HL-60/S4 treated with phorbol 12-myristate 13-acetate at 8.2 ng/mL for 4 days and 3 days (cell line): ENCODE data around the gene MFSD6L.

ENCODE experiments used
- in situ Hi-C: fragments of 300-500 bp; cut with MboI; formaldehyde crosslinking; loops from 2 replicates; pipeline ENCODE4 v1.15.0; 2022; ENCODE audit warnings: low sequenced_read_pairs

Gene MFSD6L

DNA sequence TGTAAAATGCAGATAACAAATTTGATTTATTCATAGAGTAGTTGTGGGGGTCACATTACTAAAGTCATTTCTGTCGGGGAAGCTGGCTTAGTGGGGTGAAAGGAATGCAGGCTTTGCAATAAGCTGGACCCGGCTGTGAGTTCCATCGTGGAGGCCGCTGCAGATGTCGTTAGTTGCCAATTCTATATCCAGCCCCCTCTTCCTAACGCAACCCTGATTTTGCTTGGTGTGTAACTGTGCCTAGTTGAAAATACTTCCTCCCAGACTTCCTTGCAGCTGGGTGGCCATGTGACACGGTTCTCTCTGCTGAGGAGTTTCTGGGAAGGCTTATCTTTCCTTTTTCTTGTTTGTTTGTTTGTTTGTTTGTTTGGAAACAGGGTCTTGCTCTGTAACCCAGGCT, 4.5 kb downstream of the MFSD6L start:
- in situ Hi-C loops: no loop called here

DNA sequence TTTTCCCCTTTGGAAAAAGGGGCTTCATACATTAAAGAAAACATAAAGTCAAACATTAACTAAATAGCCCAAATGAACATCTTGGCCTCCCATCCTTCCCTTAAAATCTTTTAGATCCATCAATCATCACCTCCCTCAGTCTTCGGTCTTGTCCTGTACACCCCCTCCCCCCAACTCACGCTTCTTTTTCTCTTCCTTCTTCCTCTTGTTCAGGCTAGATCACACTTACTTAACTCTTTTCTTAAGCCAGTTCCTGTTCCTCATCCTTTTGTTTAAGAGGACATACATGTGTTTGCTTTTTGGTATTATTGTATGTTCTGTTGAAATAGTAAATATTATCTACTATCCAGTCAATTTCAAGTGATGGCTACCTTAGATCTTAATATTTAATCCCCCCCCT, 5.5 kb downstream of the MFSD6L start:
- in situ Hi-C loops: no loop called here

DNA sequence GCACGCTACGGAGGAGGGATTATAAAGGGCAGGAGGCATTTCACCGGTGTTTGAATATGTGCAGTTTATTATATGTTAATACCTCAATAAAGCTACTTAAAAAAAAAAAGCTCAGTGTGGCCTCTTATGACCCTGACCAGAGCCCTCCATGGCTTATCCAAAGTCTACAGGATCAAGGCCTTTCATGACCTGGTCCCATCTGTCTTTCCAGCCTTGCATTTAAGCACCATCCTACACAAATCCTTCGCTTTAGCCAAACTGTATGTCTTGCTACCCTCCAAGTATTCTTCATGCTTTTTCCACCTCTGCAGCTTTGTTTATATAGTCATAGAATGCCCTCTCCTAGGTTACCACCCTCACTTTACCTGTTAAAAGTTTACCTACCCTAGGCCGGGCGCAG, 6.5 kb downstream of the MFSD6L start:
- in situ Hi-C loops: no loop called here

DNA sequence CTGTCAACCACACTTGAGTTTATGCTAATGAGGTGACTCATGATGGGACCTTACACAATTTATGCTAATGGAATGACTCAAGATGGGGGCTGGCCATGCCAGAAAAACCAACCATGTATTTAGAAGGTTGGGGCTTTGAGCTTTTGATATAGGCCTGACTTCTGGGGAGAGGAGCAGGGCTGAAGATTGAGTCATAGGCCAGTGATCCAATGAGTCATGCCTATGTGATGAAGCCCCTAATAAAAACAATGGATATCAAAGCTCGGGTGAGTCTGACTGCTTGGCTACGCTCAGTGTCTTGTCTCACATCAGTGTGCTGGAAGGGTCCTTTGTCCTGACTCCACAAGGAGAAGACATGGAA, 7.3 kb downstream of the MFSD6L start:
- in situ Hi-C loops: no loop called here

DNA sequence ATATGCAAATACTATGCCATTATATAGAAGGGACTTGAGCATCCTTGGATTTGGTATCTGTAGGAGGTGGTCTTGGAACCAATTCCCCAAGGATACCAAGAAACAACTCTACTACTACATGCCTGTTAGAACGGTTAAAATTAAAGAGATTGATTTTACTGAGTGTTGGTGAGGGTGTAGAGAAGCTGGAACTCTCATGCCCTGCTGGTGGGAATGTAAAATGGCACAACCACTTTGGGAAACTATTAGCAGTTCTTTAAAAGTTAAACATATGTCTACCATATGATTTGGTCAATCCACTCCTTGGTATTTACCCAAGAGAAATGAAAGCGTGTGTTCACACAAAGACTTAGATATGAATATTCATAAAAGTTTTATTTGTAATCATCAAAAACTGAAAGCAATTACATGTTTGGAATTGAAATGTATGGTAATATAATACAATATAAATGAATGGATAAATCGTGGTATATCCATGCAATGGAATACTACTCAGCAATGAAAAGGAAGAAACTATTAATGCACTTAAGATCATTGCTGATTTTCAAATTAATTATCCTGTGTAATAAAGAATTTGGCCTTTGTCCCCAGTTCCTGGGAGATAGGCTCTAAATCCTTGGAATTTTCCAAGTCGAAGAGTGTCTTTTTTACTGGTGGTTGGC, 7.8 kb downstream of the MFSD6L start:
- in situ Hi-C loops: no loop called here

DNA sequence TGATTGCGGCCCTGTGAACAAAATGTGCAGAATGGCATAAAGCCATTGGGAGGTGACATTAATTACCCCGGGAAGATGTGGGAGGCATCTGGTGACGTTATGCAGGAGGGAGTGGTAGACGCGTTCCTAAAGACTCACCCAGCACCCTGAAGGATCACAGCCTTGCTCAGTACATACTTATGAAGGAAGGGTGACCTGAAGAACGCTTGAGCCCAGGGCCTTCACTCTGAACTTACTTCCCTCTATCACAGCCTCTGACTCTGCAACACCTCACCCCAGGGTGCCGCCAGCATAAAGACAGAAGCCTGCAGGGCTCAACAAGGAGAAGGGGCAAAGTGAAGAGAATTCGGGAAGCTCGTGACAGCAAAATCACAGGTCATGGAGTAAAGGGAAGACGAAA, 9.4 kb downstream of the MFSD6L start:
- in situ Hi-C loops: no loop called here

DNA sequence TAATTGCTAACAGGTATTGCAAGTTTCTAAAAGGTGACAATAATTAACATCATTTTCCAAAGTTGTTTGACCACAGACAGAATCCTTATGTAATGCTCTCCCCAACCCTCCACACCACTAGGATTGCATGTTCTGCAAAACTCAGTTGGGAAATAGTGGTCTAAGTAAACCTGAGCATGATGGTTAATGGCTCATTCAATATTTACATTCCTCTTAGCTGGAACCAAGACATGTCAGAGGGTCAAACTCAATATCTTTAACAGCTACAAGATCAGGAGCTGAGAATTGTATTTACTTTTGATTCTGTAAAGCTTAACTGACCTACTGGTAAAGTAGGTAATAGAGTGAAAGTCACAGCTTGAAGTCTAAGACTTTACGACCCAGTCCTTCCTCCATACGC, 10.2 kb downstream of the MFSD6L start:
- in situ Hi-C loops: no loop called here

DNA sequence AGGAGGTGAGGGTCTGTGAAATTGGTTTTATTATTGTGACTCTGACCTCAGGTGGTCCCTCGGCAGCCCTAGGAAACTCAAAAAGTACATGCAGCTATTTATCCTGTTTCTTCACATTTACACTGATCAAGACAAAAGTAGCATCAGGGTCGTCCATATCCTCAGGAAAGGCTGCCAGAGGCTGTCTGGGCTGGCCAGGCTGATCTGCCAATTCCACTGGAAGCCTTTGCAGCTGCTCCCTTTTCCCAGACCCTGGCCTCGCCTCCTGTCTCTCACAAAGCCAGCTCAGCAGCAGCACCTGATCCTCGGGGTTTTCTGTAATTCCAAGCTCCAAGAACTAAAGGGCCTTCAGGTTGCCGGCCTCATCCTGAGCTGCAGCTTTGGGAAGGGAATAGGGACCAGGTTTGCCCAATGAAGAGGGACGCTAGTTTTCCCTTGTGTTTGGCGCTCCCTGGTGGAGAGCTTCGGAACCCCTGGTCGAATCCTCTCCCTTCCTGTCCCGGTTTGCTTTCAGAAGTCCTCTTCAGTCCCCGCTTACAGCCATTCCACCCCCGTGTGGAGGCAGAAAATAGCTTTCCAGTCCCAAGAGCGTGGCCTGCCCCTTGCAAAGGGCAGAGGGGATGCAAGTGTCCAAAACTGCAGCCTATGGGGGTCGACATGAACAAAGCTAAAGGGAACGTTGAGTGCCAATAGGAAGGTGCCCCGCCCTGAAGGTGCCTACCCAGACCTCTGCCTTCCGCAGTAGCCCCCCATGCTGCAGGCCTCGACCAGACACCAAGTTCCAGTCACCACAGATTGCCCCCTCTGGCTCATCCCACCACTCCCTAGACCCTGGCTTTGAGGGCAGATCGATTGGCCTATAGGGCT, 13.4 kb downstream of the MFSD6L start:
- in situ Hi-C loops: no loop called here

DNA sequence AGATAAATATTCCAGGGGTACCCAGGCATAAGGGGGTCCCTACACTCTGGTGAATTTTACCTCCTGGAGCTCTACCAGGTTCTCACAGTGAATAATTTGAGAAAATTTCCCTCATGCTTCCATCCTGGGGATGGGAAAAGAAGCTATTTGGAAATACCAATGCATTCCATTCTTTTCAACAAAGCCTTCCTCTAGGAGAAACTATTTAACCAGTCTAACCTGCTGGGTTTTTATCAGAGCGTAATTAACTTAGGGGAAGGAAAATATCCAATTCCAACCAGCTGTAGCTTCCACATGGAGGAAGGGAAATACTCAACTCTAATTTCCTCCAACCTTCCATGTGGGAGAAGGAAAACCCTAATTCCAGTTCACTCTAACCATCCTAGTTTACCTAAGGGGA, 17.0 kb downstream of the MFSD6L start:
- in situ Hi-C loops: no loop called here

DNA sequence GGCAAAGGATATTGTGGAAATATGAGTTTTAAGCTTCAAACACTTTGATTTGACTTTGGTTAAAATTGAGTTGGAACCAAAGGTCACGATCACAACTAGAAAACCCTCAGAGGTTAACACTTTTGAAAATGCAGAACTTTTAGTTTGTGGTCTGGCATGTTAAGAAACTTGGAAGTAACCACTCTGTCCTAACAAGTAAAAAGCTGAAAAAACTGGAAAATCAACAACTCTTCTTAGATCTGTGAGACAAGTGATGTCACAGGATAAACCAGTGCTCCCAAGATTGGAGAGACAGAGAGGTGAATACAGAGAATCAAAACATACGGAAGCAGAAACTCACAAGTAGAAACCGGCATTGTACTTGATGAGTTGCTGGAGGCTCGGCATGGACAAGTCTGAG, 17.4 kb downstream of the MFSD6L start:
- in situ Hi-C loops: no loop called here

DNA sequence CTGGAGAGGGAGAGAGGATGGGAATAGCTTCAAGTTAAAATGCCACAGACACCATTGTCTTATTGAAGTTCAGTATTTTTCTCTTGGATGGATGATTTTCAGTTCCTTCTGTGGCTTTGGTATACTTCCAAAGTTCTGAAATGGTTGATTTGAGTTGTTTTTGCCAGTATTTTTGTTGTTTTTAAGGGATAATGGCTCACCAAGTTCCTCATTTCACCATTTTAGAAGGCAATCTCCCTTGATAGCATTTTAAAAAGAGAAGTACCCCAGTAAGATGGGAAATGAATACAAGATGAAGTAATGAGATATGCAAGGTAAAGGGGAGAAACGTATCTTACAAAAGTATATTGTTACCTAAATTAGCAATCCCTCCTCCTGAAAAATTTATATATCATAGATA, 22.3 kb downstream of the MFSD6L start:
- in situ Hi-C loops: no loop called here

DNA sequence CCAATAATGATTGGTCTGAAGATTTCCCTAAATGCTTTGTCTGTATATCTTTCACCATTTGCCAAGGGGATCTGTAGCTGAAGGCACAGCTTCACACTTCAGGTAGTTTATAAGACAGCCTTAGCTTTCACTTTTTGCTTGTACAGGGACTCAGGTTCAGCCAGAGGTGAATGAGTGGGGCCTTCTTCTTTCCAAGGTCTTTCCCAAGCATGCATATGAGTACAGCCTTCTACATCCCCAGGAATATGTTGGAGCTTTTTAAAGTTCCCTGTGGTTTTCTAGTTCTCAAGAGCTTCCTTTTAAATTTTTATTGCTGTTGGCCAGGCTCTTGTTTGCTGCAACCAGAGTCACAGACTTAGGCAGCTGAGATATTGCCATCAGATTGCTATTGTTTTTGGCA, 22.9 kb downstream of the MFSD6L start:
- in situ Hi-C loops: no loop called here

DNA sequence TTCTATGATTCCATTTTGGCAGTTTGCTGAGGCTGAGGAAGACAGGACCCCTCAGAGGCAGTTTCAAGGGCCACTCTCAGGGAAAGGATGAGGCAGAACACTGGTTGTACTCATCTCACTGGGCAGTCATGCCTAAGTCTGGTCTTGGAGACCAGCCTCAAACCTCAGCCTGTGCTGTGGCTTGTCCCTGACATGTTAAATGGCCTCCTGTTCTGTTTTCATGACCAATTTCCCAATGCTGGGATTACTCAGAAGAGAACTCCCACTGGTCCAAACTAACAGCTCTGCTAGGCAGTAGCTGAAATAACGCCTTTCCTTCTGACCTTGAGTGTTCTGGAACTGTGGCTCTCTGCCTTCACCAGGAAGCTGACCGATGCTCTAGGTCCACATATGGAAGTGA, 32.4 kb downstream of the MFSD6L start:
- in situ Hi-C loops: no loop called here

DNA sequence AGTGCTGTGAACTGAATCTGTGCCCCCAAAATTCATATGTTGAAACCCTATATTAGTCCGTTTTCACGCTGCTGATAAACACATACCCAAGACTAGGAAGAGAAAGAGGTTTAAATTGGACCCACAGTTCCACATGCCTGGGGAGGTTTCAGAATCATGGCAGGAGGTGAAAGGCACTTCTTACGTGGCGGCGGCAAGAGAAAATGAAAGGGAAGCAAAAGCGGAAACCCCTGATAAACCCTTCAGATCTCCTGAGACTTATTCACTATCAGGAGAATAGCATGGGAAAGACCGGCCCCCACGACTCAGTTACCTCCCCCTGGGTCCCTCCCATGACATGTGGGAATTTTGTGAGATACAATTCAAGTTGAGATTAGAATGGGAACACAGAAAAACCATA, 37.2 kb downstream of the MFSD6L start:
- in situ Hi-C loops: no loop called here

DNA sequence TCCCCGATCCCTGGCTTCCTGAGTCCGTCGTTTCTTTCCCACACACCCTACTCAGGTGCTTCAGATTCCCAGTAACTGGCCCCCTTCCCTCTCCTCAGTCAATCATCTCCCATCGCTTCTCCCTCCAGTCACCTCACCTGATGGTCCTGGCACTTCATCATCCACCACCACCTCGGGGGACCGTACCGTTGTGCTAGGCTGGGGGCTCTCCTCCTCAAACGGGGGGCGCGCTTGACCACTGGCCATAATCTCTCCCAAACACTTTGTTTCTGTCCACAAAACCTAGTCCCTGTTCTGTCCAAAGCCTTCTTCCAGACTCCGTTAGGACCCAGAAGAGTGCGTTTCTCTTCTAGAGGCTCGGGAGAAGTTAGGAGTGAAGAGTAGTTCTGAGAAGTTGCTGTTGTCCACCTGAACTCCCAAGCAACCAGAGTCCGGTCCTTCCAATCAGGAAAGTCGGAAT, 41.0 kb downstream of the MFSD6L start, which contains the start of gene SPDYE4:
Gene SPDYE4 (minus strand): TSS at position 410 of the 460 bp plus-strand sequence. CDS start 164 bp downstream, at position 246.
- in situ Hi-C loops: no loop called here

DNA sequence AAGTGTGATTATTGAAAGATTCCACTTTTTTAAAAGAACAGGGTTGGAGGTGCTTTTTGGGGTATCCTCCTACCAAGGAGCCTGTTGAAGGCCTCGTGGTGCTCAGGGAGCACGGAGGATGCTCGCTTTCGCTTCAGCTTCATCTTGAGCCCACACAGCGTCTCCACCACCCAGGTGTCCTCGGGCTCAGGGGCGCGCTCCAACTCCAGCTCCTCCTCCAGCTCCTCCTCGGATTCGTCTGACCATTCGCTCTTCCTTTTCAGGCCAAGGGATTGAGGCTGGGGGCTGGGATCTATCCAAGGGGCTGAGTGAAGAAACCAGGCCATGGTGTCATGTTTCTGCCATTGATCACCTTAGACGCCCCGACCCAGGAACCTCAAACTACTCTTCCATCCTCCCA, 42.0 kb downstream of the MFSD6L start:
- in situ Hi-C loops: no loop called here

DNA sequence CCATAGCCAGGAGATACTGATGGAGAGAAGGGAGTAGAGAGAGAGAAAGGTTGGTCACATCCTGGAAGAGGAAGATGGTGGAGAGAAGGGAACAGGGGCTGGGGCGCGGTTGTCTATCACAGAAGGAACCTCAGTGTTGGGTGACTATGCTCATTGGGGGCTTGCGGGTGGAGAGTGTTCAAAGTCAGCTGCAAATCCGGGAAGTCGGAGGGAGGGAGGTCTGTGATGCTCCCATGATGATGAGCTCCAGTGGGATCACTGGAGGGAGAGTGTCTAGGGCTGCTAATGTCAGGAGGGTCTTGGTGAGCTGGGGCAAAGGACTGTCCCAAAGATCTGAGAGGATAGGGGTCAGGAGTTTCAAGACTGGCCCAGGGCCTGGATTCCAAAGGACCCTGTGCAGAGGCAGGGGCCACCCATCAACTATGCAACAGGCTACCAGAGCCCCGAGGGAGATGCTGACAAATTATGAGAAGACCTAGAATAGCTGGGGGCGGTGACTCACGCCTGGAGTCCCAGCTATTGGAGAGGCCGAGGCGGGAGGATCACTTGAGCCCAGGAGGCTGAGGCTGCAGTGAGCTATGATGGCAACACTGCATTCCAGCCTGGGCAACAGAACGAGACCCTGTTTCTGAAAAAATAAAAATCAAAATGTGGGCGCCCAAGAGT, 43.4 kb downstream of the MFSD6L start:
- in situ Hi-C loops: no loop called here

DNA sequence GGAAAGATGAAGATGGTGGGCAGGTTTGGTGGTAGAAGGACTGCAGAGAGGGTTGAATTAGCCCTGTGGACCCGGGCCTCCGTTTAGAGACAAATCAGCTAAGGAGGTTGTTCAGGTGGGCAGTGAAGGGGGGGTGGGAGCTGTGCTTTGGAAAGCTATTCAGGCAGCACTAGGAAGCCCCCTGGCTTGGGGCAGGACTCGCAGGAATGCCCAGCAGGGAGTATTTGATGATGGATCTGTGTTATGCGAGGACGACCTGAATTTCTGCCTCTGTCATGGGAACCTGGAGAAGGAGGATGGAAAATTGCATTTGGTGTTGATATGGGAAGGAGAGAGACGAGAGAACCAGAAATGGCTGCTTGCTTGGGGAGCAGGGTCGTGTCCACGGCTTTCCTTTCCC, 44.3 kb downstream of the MFSD6L start:
- in situ Hi-C loops: no loop called here

DNA sequence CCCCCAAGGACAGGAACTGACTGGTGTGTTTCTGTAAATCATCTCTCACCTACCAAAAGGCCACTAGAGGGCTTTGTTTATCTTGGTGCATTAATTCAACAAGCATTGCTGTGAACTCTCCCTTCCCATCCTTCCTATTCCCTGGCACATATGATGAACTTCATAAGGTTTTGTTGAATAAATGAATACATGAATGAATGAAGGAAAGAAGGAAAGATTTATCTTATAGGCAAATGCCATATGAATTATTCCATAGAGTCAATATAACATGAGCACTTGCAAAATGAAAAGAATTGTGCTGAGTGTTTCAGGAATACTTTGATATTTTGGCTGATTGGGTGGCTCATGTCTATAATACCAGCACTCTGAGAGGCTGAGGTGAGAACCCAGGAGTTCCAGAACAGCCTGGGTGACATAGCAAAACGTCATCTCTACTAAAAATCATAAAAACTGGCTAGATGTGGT, 45.2 kb downstream of the MFSD6L start:
- in situ Hi-C loops: no loop called here

DNA sequence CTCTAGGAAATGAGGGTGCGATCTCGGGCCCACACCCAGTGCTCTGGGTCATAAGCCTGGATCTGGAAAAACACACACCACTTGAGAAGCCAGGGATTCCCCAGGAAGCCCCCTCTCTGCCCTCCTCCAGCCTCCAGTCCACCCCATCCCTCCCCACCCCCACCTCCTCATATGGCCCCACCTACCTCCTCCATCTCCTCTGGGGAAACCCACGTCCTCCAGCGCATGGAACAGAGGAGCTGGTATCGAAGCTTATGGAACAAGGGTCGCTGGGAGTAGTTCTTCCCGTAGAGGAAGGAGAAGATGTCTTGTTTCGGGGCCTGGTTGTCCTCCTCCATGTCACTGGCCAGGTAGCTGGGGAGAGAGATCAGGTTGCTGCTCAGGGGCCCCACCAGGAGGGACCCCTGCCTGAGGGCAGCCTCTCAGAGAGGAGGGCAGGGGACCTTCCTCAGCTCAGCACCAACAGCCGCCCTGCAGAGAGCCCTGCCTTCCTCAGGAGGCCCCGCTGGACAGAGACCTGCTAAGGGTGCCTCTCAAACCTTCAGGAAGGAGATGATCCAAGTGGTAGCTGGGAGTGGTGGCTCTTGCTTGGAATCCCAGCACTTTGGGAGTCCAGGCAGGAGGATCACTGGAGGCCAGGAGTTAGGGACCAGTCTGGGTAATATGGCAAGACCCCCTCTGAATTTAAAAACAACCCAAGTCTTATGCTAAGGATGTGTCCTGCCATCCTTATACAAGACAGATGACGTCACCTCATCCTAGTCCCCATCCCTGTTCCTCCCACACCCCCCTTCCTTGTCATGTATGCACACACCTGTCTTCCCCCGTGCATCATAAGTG, 45.8 kb downstream of the MFSD6L start:
- in situ Hi-C loops: no loop called here

DNA sequence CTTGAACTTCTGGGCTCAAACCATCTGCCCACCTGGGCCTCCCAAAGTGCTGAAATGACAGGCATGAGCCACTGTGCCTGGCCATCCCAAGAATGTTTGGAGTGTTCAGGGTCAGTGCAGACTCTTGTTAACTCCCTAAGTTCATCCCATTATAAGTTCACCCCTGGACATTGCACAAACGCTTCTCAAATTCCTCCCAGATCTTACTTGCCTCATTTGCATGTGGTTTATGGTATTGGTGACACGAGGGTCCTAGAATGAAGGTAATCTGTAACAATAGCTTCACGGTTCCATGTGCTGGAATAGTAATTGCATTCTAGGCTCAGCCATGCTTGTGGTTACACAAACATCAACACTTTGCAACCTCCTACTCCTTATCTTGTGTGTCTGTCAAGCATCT, 49.5 kb downstream of the MFSD6L start:
- in situ Hi-C loops: no loop called here
